22Rv1 (cell line): ENCODE measurements around the gene LYST.

Experiments
- CTCF ChIP-seq: fragments of 450-650 bp; IDR thresholded peaks from 2 replicates; pipeline ENCODE4 v1.5.1; 2017; ENCODE audit warnings: mild to moderate bottlenecking
- ZFX ChIP-seq: fragments of 450-650 bp; IDR thresholded peaks from 2 replicates; pipeline ENCODE4 v1.6.1; 2017; ENCODE audit warnings: antibody characterized with exemption, borderline replicate concordance

GRCh38 chr1:235758931-235759330, 107.8 kb downstream of the LYST start:
- TF ChIP-seq CTCF (no peak), ZFX (no peak)
